ENCODE results near the gene KLF11. TPM values are rescaled to one million over a fixed set of nuclear protein-coding genes. Genes with fewer than 3 reads are reported as not detected.

The KLF11 gene
- total RNA-seq, 3 donors from 2014 or later (not counting 1 experiment from before 2014, with no cell fraction given): 47.3 to 85.8 (median 49.3) TPM

DNA sequence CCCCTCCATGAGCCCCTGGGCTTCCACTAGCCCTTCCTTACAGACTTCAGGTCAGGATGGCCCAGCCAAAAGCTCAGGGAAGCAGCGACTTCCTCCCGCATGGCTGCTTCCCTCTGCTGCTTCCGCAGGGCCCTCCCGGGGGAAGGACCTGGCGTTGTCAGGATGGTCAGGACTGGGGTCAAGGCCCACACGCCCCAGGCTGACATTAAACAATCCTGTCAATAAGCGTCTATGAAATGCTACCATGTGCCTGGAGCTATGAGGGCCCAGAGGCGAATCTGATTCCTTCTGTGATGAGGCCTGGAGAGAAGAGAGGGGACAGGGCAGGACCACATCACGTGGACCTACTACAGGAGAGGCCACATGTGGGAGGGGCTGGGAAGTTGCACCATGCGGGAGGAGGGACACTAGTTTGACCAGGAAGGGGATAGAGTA, 19.6 kb downstream of the KLF11 start:
- no peak overlapping the region for H3K27ac Mint-ChIP-seq
- Histone ChIP-seq H3K9me3 (ENCODE audit: control insufficient read depth, insufficient read depth, low read length) (no peaks in the 10 kb centered on the region), H3K36me3 (ENCODE audit: control insufficient read depth, insufficient read depth, low read length) (no peaks in the 10 kb centered on the region), H3K27ac (ENCODE audit: low read length) (no peak overlapping the region), H3K4me1 (ENCODE audit: control insufficient read depth, insufficient read depth, low read length) (no peaks in the 10 kb centered on the region), H3K27me3 (ENCODE audit: control insufficient read depth, insufficient read depth, low read length) (no peaks in the 10 kb centered on the region), H3K4me3 (ENCODE audit: low read length) (no peak overlapping the region)
- H3K27me3 Mint-ChIP-seq (ENCODE audit: low read depth in 2 of 2): peaks cover 0 to 2% of the 10 kb centered on the region in 2 donors
- H3K4me1 Mint-ChIP-seq: peaks cover 0 to 5% of the 10 kb centered on the region in 2 donors
- no peak overlapping the region for H3K4me3 Mint-ChIP-seq
- no peak for ATAC-seq
- H3K36me3 Mint-ChIP-seq: no peaks in the 10 kb centered on the region
- intact Hi-C loops (cut with micrococcal nuclease): no loop called here
- 83% methylated on average over 10 of the region's 10 CpGs for WGBS (ENCODE audit: insufficient coverage)
- DNase-seq: no peak
- no peaks in the 10 kb centered on the region for H3K9me3 Mint-ChIP-seq
- TF ChIP-seq, protein P1, sequence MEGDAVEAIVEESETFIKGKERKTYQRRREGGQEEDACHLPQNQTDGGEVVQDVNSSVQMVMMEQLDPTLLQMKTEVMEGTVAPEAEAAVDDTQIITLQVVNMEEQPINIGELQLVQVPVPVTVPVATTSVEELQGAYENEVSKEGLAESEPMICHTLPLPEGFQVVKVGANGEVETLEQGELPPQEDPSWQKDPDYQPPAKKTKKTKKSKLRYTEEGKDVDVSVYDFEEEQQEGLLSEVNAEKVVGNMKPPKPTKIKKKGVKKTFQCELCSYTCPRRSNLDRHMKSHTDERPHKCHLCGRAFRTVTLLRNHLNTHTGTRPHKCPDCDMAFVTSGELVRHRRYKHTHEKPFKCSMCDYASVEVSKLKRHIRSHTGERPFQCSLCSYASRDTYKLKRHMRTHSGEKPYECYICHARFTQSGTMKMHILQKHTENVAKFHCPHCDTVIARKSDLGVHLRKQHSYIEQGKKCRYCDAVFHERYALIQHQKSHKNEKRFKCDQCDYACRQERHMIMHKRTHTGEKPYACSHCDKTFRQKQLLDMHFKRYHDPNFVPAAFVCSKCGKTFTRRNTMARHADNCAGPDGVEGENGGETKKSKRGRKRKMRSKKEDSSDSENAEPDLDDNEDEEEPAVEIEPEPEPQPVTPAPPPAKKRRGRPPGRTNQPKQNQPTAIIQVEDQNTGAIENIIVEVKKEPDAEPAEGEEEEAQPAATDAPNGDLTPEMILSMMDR (IDR thresholded peaks at IDR 0.05): no peak

DNA sequence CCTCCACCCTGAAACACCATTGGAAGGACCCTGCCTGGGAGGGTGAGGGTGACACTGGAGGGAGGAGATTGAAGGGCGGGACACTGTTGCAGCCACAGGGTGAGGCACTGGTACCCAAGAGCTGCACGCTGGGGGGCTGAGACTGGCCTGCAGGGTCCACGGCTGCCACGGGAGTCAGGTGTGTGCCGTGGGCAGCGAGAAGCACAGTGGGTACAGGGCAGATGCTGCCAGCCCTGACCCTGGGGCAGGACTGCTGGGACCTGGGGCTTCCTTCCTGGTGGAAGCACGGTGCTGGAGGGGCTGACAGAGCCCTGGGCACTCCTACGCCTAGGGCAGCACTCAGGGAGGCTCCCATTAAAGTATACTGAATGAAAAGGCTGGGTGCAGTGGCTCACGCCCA, 20.2 kb downstream of the KLF11 start:
- no peak overlapping the region for H3K27ac Mint-ChIP-seq
- no peaks in the 10 kb centered on the region for H3K9me3 Mint-ChIP-seq
- H3K27ac ChIP-seq (ENCODE audit: low read length): no peak overlapping the region
- WGBS (ENCODE audit: insufficient coverage): 89% methylated on average over 9 of the region's 9 CpGs
- intact Hi-C loops (cut with micrococcal nuclease): no loop called here
- no peaks in the 10 kb centered on the region for H3K9me3 ChIP-seq (ENCODE audit: control insufficient read depth, insufficient read depth, low read length)
- no peak overlapping the region for H3K4me3 Mint-ChIP-seq
- no peak for ATAC-seq
- H3K4me1 Mint-ChIP-seq: peaks cover 0 to 5% of the 10 kb centered on the region in 2 donors
- no peaks in the 10 kb centered on the region for H3K36me3 ChIP-seq (ENCODE audit: control insufficient read depth, insufficient read depth, low read length)
- H3K4me3 ChIP-seq (ENCODE audit: low read length): no peak overlapping the region
- H3K36me3 Mint-ChIP-seq: no peaks in the 10 kb centered on the region
- no peaks in the 10 kb centered on the region for H3K27me3 ChIP-seq (ENCODE audit: control insufficient read depth, insufficient read depth, low read length)
- H3K27me3 Mint-ChIP-seq (ENCODE audit: low read depth in 2 of 2): peaks cover 0 to 2% of the 10 kb centered on the region in 2 donors
- TF ChIP-seq, protein P1 (IDR thresholded peaks at IDR 0.05): no peak
- DNase-seq: no peak
- H3K4me1 ChIP-seq (ENCODE audit: control insufficient read depth, insufficient read depth, low read length): no peaks in the 10 kb centered on the region

DNA sequence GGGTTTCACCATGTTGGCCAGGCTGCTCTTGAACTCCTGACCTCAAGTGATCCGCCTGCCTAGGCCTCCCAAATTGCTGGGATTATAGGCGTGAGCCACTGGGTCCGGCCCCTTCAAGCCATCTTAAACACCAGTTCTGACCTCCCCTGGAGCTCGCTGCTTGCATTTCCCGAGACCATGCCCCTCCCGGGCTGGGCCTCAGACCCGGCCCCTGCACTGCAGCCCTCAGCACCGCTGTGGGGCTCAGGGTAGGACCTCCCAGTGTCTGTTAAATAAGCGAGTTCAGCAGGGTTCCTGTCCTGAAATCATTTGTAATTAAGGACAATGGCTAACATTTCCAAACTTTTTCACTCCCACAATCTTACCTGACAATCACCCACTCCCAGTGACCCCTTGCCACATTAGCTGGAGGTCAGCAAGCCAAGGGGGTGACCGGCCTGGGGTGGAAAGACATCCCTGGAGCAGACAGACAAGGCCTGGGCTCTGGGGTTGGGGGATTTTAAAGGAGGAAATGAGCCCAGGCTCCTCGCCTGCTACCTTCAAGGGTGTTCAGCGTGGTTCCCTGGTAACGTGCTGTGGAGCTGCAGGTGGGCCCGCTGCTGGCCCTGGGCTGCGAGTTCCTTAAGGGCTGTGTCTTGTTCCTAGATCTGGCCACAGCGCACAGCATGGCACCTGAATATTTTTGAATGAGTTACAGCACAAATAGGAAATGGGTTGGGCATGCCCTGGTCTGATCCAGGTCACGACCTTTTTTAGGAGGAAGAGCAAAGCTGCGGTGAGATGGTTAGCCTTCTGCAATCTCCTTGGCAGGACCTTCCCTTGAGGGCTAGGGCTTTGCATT, 21.8 kb downstream of the KLF11 start:
- Histone ChIP-seq H3K9me3 (ENCODE audit: control insufficient read depth, insufficient read depth, low read length) (no peaks in the 10 kb centered on the region), H3K27ac (ENCODE audit: low read length) (no peak overlapping the region), H3K4me1 (ENCODE audit: control insufficient read depth, insufficient read depth, low read length) (no peaks in the 10 kb centered on the region), H3K36me3 (ENCODE audit: control insufficient read depth, insufficient read depth, low read length) (no peaks in the 10 kb centered on the region), H3K4me3 (ENCODE audit: low read length) (no peak overlapping the region), H3K27me3 (ENCODE audit: control insufficient read depth, insufficient read depth, low read length) (no peaks in the 10 kb centered on the region)
- Mint-ChIP-seq H3K4me1 (peaks cover 0 to 5% of the 10 kb centered on the region in 2 donors), H3K4me3 (no peak overlapping the region), H3K36me3 (no peaks in the 10 kb centered on the region), H3K27ac (no peak overlapping the region), H3K27me3 (ENCODE audit: low read depth in 2 of 2) (peaks cover 0 to 2% of the 10 kb centered on the region in 2 donors), H3K9me3 (no peaks in the 10 kb centered on the region)
- ATAC-seq (no peak), DNase-seq (no peak)
- TF ChIP-seq, protein P1 (IDR thresholded peaks at IDR 0.05): no peak
- WGBS (ENCODE audit: insufficient coverage): 85% methylated on average over 18 of the region's 18 CpGs
- intact Hi-C loops (cut with micrococcal nuclease): no loop called here

DNA sequence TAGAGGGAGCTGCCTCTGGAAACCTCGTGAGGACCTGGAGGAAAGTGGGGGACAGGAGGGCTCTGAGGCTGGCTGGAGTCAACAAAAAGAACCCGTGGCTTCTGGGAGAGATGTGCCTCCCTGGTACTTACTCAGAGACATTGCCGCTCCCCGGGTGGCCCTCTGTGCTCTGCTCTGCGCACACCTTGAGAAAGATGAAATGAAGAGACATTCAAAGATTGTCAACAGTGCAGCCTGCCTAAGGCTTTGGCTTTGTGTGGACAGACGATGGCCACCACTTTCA, 22.4 kb downstream of the KLF11 start:
- Mint-ChIP-seq H3K36me3 (no peaks in the 10 kb centered on the region), H3K4me1 (peaks cover 0 to 5% of the 10 kb centered on the region in 2 donors), H3K27me3 (ENCODE audit: low read depth in 2 of 2) (peaks cover 0 to 2% of the 10 kb centered on the region in 2 donors), H3K4me3 (no peak overlapping the region), H3K9me3 (no peaks in the 10 kb centered on the region), H3K27ac (no peak overlapping the region)
- 78% methylated on average over 6 of the region's 6 CpGs for WGBS (ENCODE audit: insufficient coverage)
- Histone ChIP-seq H3K36me3 (ENCODE audit: control insufficient read depth, insufficient read depth, low read length) (no peaks in the 10 kb centered on the region), H3K4me3 (ENCODE audit: low read length) (no peak overlapping the region), H3K27ac (ENCODE audit: low read length) (no peak overlapping the region), H3K9me3 (ENCODE audit: control insufficient read depth, insufficient read depth, low read length) (no peaks in the 10 kb centered on the region), H3K4me1 (ENCODE audit: control insufficient read depth, insufficient read depth, low read length) (no peaks in the 10 kb centered on the region), H3K27me3 (ENCODE audit: control insufficient read depth, insufficient read depth, low read length) (no peaks in the 10 kb centered on the region)
- DNase-seq (no peak), ATAC-seq (no peak)
- intact Hi-C loops (cut with micrococcal nuclease): no loop called here
- TF ChIP-seq, protein P1 (IDR thresholded peaks at IDR 0.05): no peak
